CD4-positive, alpha-beta T cell treated with Interleukin-1 beta for 1 hour (primary cell): ENCODE results near the gene FOXP4.
"Not testable (repeated sequence)": the region's sequence is repeated elsewhere in the genome, so short reads cannot be mapped to it uniquely, and the experiment has no call there.

Source experiments
- DNase-seq, 2 donors: peaks; one replicate each; pipeline ENCODE4 v3.0.0-alpha.2; 2020 to 2022

The FOXP4 gene

GRCh38 chr6:41601248-41601549 lies 55.0 kb downstream of the FOXP4 start:
- no peak for DNase-seq

- no peak for DNase-seq
Observed at GRCh38 chr6:41602422-41602743, 56.2 kb downstream of the FOXP4 start.

- DNase-seq = peak; percentile 76 to 78
Observed at GRCh38 chr6:41602864-41603608, 56.9 kb downstream of the FOXP4 start.

- DNase-seq = no peak
Observed at GRCh38 chr6:41604006-41604405, 57.8 kb downstream of the FOXP4 start.

- DNase-seq = no peak
Observed at GRCh38 chr6:41605649-41606048, 59.5 kb downstream of the FOXP4 start.

GRCh38 chr6:41607036-41607435 lies 60.9 kb downstream of the FOXP4 start:
- no peak for DNase-seq

GRCh38 chr6:41607736-41608135 lies 61.6 kb downstream of the FOXP4 start:
- no peak for DNase-seq

- no peak for DNase-seq
Observed at GRCh38 chr6:41608443-41609151, 62.4 kb downstream of the FOXP4 start.

GRCh38 chr6:41614715-41615114 lies 68.5 kb downstream of the FOXP4 start:
- DNase-seq = no peak

GRCh38 chr6:41615311-41615710 lies 69.1 kb downstream of the FOXP4 start:
- DNase-seq = no peak

GRCh38 chr6:41618598-41618997 lies 72.4 kb downstream of the FOXP4 start:
- no peak for DNase-seq

- DNase-seq = not testable (repeated sequence)
Observed at GRCh38 chr6:41619193-41619592, 73.0 kb downstream of the FOXP4 start.

GRCh38 chr6:41621367-41621766 lies 75.2 kb downstream of the FOXP4 start:
- DNase-seq = no peak

GRCh38 chr6:41621802-41622201 lies 75.6 kb downstream of the FOXP4 start:
- no peak for DNase-seq

GRCh38 chr6:41622206-41622988 lies 76.2 kb downstream of the FOXP4 start:
- DNase-seq = no peak

GRCh38 chr6:41623330-41623729 lies 77.1 kb downstream of the FOXP4 start:
- DNase-seq = no peak

- no peak for DNase-seq
Observed at GRCh38 chr6:41624621-41625380, 78.6 kb downstream of the FOXP4 start.

GRCh38 chr6:41625442-41625841 lies 79.3 kb downstream of the FOXP4 start:
- DNase-seq = no peak

- DNase-seq = no peak
Observed at GRCh38 chr6:41626022-41626421, 79.8 kb downstream of the FOXP4 start.

- DNase-seq = no peak
Observed at GRCh38 chr6:41626917-41627316, 80.7 kb downstream of the FOXP4 start.

GRCh38 chr6:41629128-41629527 lies 82.9 kb downstream of the FOXP4 start:
- DNase-seq = no peak

GRCh38 chr6:41630069-41630468 lies 83.9 kb downstream of the FOXP4 start:
- DNase-seq = no peak

GRCh38 chr6:41630946-41631345 lies 84.8 kb downstream of the FOXP4 start:
- no peak for DNase-seq
